ENCODE data around the gene NACC2. TPM values are rescaled to one million over a fixed set of nuclear protein-coding genes. Genes with fewer than 3 reads are reported as not detected.
"Not testable (repeated sequence)": the region's sequence is repeated elsewhere in the genome, so short reads cannot be mapped to it uniquely, and the experiment has no call there.

The NACC2 gene
- polyA plus RNA-seq, 1 of the 3 experiments (the other 2 are of a cell fraction): 22.1 TPM

DNA sequence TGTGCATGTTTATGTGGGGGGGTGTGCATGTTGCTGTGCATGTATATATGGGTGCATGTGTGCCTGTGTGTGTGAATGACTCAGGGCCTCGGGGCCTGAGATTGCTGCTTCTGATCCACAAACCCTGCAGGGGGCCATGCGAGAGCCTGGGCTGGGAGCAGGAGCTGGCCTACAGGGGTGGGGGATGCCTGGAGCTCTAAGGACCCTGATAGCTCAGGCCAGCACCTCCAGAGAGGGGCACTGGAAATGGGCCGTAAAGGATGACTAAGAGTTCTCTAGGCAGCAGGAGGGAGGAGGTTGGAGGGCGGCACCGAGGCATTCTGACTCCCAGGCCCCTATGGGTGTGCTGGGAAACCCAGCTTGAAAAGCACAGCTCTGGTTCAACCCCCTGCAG, 127.0 kb downstream of the NACC2 start:
- WGBS (ENCODE audit: low lambda C conversion rate): 45% methylated on average over 5 of the region's 5 CpGs
- no peak overlapping the region for H3K27ac ChIP-seq (ENCODE audit: low read depth in 2 of 2, low read length in 1 of 2)
- no peaks in the 10 kb centered on the region for H3K27me3 ChIP-seq (ENCODE audit: insufficient read depth)
- CTCF ChIA-PET: interaction anchor here (0.6 to 11.3 kb wide), 34 partner anchors 8 to 365 kb away, joined by 3 to 174 read pairs (median 6); partner anchors contain the start of genes CAMSAP1, NACC2 and TMEM250
- DNase-seq: no peak
- H3K36me3 ChIP-seq (replicated peaks in 1 of 2; ENCODE audit: control insufficient read depth in 1 of 2, insufficient read depth in 2 of 2, low read length in 1 of 2): no peaks in the 10 kb centered on the region
- POLR2A ChIA-PET: interaction anchor here (0.9 to 1.3 kb wide), 2 partner anchors 128 to 154 kb away, joined by 3 to 4 read pairs; no protein-coding TSS in a partner anchor
- peaks cover 4% of the 10 kb centered on the region for H3F3A ChIP-seq (replicated peaks; ENCODE audit: insufficient read depth)
- no peak overlapping the region for H3K4me2 ChIP-seq
- H3K79me2 ChIP-seq (ENCODE audit: insufficient read depth): no peaks in the 10 kb centered on the region
- no peak overlapping the region for H2AFZ ChIP-seq (ENCODE audit: low read depth)
- H3K4me1 ChIP-seq (ENCODE audit: control insufficient read depth in 1 of 2, insufficient read depth in 2 of 2, low read depth in 1 of 2, low read length in 1 of 2): peaks cover 4 to 19% of the 10 kb centered on the region in 2 experiments; a peak in 2 of 4 replicates
- H3K9ac ChIP-seq: no peak overlapping the region
- no peak overlapping the region for H3K4me3 ChIP-seq (ENCODE audit: low read depth in 2 of 2, low read length in 1 of 2)
- no peaks in the 10 kb centered on the region for H4K20me1 ChIP-seq (ENCODE audit: insufficient read depth)
- H3K9me2 ChIP-seq: no peaks in the 10 kb centered on the region
- TF ChIP-seq RXRA (IDR thresholded peaks at IDR 0.05; ENCODE audit: borderline replicate concordance, low read depth): no peak
- TF ChIP-seq EZH2phosphoT487 (IDR thresholded peaks at IDR 0.05; ENCODE audit: borderline replicate concordance, low read depth): no peak
- no peaks in the 10 kb centered on the region for H3K9me3 ChIP-seq

- DNase-seq; H3K4me3 ChIP-seq (ENCODE audit: low read depth in 2 of 2, low read length in 1 of 2); H3K36me3 ChIP-seq (replicated peaks in 1 of 2; ENCODE audit: control insufficient read depth in 1 of 2, insufficient read depth in 2 of 2, low read length in 1 of 2); H3K9me2 ChIP-seq; H3F3A ChIP-seq (replicated peaks; ENCODE audit: insufficient read depth); H3K79me2 ChIP-seq (ENCODE audit: insufficient read depth); H2AFZ ChIP-seq (ENCODE audit: low read depth); H3K27ac ChIP-seq (ENCODE audit: low read depth in 2 of 2, low read length in 1 of 2); H3K4me2 ChIP-seq; H3K9ac ChIP-seq; H3K9me3 ChIP-seq; H3K27me3 ChIP-seq (ENCODE audit: insufficient read depth); H4K20me1 ChIP-seq (ENCODE audit: insufficient read depth): not testable (repeated sequence)
- WGBS (ENCODE audit: low lambda C conversion rate): no CpG with 5 or more reads among the region's 16 CpGs
- POLR2A ChIA-PET: interaction anchor here (0.6 to 1.3 kb wide), 4 partner anchors 23 to 150 kb away, joined by 3 to 4 read pairs (median 3); no protein-coding TSS in a partner anchor
- peaks cover 16 to 19% of the 10 kb centered on the region in 2 experiments; a peak in 3 of 4 replicates for H3K4me1 ChIP-seq (ENCODE audit: control insufficient read depth in 1 of 2, insufficient read depth in 2 of 2, low read depth in 1 of 2, low read length in 1 of 2)
- CTCF ChIA-PET: interaction anchor here (0.6 to 11.3 kb wide), 39 partner anchors 8 to 333 kb away, joined by 3 to 174 read pairs (median 5); partner anchors contain the start of genes CAMSAP1, NACC2 and TMEM250
Observed at GRCh38 chr9:135966916-135967260, 128.2 kb downstream of the NACC2 start.

DNA sequence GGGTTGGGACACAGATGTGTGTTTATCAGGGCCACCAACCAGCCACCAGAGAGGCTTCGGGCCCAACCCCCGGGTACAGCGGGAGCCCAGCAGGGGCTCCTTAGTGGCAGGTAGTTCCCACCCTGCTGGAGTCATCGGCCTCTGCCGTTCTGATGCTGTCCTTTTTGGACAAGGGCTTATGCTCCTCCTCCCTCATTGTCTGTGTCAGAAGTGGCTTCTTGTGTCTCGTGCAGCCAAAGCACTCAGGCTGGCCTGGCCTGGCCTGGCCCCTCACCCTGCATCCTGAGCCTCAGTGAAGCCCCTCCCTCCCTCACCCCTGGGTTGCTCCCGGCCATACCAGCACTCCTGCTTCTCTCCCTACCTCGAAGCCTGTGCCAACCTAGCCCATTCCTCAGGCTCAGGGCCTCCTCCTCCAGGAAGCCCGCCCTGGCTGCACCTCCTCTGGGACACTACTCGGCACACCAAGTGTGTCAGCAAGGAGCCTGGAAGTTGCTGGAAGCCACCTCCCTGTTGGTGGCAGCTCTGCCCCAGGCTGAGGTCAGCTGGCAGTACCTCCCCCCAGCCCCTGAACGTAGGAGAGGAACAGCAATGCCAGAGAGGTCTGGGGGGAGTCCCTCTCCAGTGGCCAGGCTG, 129.8 kb downstream of the NACC2 start:
- H3K9me3 ChIP-seq: no peaks in the 10 kb centered on the region
- H3K79me2 ChIP-seq (ENCODE audit: insufficient read depth): peaks cover 7% of the 10 kb centered on the region; the same call in 1 of the 2 replicates
- H3K4me3 ChIP-seq (ENCODE audit: low read depth in 2 of 2, low read length in 1 of 2): no peak overlapping the region
- no peak for DNase-seq
- WGBS (ENCODE audit: low lambda C conversion rate): 57% methylated on average over 4 of the region's 11 CpGs
- no peak overlapping the region for H3K27ac ChIP-seq (ENCODE audit: low read depth in 2 of 2, low read length in 1 of 2)
- H3K36me3 ChIP-seq (replicated peaks in 1 of 2; ENCODE audit: control insufficient read depth in 1 of 2, insufficient read depth in 2 of 2, low read length in 1 of 2): no peaks in the 10 kb centered on the region
- no peaks in the 10 kb centered on the region for H3K27me3 ChIP-seq (ENCODE audit: insufficient read depth)
- TF ChIP-seq RAD21 (IDR thresholded peaks at IDR 0.05; ENCODE audit: low read length) (no peak), MXI1 (IDR thresholded peaks at IDR 0.05; ENCODE audit: low read depth, low read length) (no peak), NRF1 (IDR thresholded peaks at IDR 0.05; ENCODE audit: low read depth, low read length) (no peak), SMC3 (IDR thresholded peaks at IDR 0.05; ENCODE audit: low read depth, low read length) (no peak), PBX3 (IDR thresholded peaks at IDR 0.05) (no peak), POLR2AphosphoS5 (IDR thresholded peaks at IDR 0.05; ENCODE audit: low read depth, low read length) (no peak), RFX5 (IDR thresholded peaks at IDR 0.05; ENCODE audit: low read length) (no peak), FOXJ3 (CRISPR knock-in tag; IDR thresholded peaks at IDR 0.05) (no peak), CHD2 (IDR thresholded peaks at IDR 0.05; ENCODE audit: low read length, partially characterized antibody) (no peak), TEAD4 (IDR thresholded peaks at IDR 0.05; ENCODE audit: borderline replicate concordance, insufficient read depth) (no peak), MEF2A (IDR thresholded peaks at IDR 0.05; ENCODE audit: borderline replicate concordance, low read depth) (no peak)
- TF ChIP-seq, protein P1, sequence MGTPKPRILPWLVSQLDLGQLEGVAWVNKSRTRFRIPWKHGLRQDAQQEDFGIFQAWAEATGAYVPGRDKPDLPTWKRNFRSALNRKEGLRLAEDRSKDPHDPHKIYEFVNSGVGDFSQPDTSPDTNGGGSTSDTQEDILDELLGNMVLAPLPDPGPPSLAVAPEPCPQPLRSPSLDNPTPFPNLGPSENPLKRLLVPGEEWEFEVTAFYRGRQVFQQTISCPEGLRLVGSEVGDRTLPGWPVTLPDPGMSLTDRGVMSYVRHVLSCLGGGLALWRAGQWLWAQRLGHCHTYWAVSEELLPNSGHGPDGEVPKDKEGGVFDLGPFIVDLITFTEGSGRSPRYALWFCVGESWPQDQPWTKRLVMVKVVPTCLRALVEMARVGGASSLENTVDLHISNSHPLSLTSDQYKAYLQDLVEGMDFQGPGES (IDR thresholded peaks at IDR 0.05; ENCODE audit: low read depth, low read length): no peak
- TF ChIP-seq, protein P2, sequence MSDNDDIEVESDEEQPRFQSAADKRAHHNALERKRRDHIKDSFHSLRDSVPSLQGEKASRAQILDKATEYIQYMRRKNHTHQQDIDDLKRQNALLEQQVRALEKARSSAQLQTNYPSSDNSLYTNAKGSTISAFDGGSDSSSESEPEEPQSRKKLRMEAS (IDR thresholded peaks at IDR 0.05; ENCODE audit: low read depth): no peak
- no peak overlapping the region for H3K4me2 ChIP-seq
- H3K9ac ChIP-seq: no peak overlapping the region
- H3K9me2 ChIP-seq: no peaks in the 10 kb centered on the region
- H2AFZ ChIP-seq (ENCODE audit: low read depth): no peak overlapping the region
- POLR2A ChIA-PET: no interaction called here
- peaks cover under 1% of the 10 kb centered on the region; the same call in 1 of the 2 replicates for H4K20me1 ChIP-seq (ENCODE audit: insufficient read depth)
- peaks cover 19 to 21% of the 10 kb centered on the region in 2 experiments; a peak in 3 of 4 replicates for H3K4me1 ChIP-seq (ENCODE audit: control insufficient read depth in 1 of 2, insufficient read depth in 2 of 2, low read depth in 1 of 2, low read length in 1 of 2)
- CTCF ChIA-PET: interaction anchor here (11.3 kb wide), 1 partner anchor 157 kb away, joined by 174 read pairs; no protein-coding TSS in a partner anchor
- H3F3A ChIP-seq (replicated peaks; ENCODE audit: insufficient read depth): peaks cover 4% of the 10 kb centered on the region
